ENCODE data around the gene LIMK2. TPM values are rescaled to one million over a fixed set of nuclear protein-coding genes. Genes with fewer than 3 reads are reported as not detected.

LIMK2 gene
- total and polyA plus RNA-seq, 9 of the 15 experiments (the other 6 are each of a cell fraction or from before 2014, with no cell fraction given): 1.1 to 14.5 (median 8.5) TPM

DNA sequence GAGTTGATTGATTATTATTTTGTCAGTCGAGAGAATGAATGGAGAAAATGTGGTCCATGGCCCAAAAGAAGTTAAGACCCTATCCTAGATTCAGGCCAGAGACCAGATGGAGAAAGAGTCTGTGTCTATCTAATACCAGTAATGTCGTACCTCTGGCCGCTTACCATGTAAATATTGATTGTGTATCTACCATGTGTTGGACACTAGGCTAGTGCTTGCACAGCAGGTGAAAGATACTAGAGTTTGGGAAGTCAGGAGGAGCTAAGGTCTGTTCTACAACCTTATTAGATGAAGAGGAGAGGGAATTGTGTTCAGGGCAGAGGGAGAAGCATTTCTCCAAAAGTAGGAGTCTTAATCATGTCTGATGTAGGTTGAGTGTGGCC is 48.4 kb downstream of the LIMK2 start:
- ChIA-PET CTCF (ENCODE audit: low intra/inter-chr PET ratio) (no interaction called here), POLR2A (no interaction called here)
- FAIRE-seq: no peak
- Histone ChIP-seq H3K9me3 (replicated peaks; ENCODE audit: control insufficient read depth, insufficient read depth, low read depth, low read length) (no peaks in the 10 kb centered on the region), H3K4me2 (ENCODE audit: insufficient read depth, low read length) (no peak overlapping the region), H3K4me1 (replicated peaks in 1 of 2; ENCODE audit: control insufficient read depth in 2 of 2, insufficient read depth in 2 of 2, low read length in 2 of 2) (no peaks in the 10 kb centered on the region), H3K36me3 (ENCODE audit: control insufficient read depth, insufficient read depth, low read length) (peaks cover 17% of the 10 kb centered on the region; the same call in 1 of the 3 replicates), H4K20me1 (replicated peaks; ENCODE audit: control insufficient read depth, insufficient read depth, low read length) (no peaks in the 10 kb centered on the region), H2AFZ (ENCODE audit: low read depth, low read length) (no peak overlapping the region), H3K79me2 (ENCODE audit: control insufficient read depth, insufficient read depth, low read length) (no peaks in the 10 kb centered on the region), H3K9me1 (ENCODE audit: control insufficient read depth, insufficient read depth, low read length) (peaks cover 4% of the 10 kb centered on the region), H3K9ac (ENCODE audit: insufficient read depth in 1 of 2, low read depth in 2 of 2, low read length in 2 of 2) (no peak overlapping the region), H3K27me3 (ENCODE audit: control insufficient read depth in 2 of 2, insufficient read depth in 2 of 2, low read length in 2 of 2) (no peaks in the 10 kb centered on the region), H3K27ac (ENCODE audit: extremely low read depth, low read depth, low read length) (no peak overlapping the region), H3K4me3 (no peak overlapping the region)
- intact Hi-C loops (cut with micrococcal nuclease): no loop called here
- DNase-seq (ENCODE audit: extremely low read depth in 1 of 4, low spot score in 3 of 4): no peak
- no peak for ATAC-seq
- in situ Hi-C loops (cut with MboI): no loop called here
- BruUV-seq (replicated peaks): no TSS peak
- whole genome bisulfite sequencing (ENCODE audit: insufficient coverage, low coverage, missing lambda C conversion rate): 76% methylated on average over 3 of the region's 3 CpGs
- TF ChIP-seq ATF1 (CRISPR knock-in tag; IDR thresholded peaks at IDR 0.05): no peak
- TF ChIP-seq ATF1 (tag; IDR thresholded peaks at IDR 0.05): no peak
- no peak for TF ChIP-seq NELFE (IDR thresholded peaks at IDR 0.05; ENCODE audit: insufficient read depth, insufficient read length)
- TF ChIP-seq RBM25 (IDR thresholded peaks at IDR 0.05; ENCODE audit: low read depth, low read length, severe bottlenecking): no peak
- TF ChIP-seq ZNF444 (CRISPR knock-in tag; IDR thresholded peaks at IDR 0.05): no peak
- no peak for TF ChIP-seq DIDO1 (tag; IDR thresholded peaks at IDR 0.05; ENCODE audit: low read depth)
- no peak for TF ChIP-seq SMARCE1 (IDR thresholded peaks at IDR 0.05)
- TF ChIP-seq HMGN3 (IDR thresholded peaks at IDR 0.05; ENCODE audit: borderline replicate concordance, extremely low read depth, insufficient read length, low read depth, low read length): no peak
- no peak for TF ChIP-seq ZNF699 (CRISPR knock-in tag; IDR thresholded peaks at IDR 0.05; ENCODE audit: insufficient replicate concordance)
- no peak for TF ChIP-seq NCOA4 (IDR thresholded peaks at IDR 0.05; ENCODE audit: partially characterized antibody)
- TF ChIP-seq MYC (IDR thresholded peaks at IDR 0.05; ENCODE audit: low read depth, low read length): no peak
- TF ChIP-seq MYC (CRISPR knock-in tag; IDR thresholded peaks at IDR 0.05; ENCODE audit: borderline replicate concordance, low read depth): no peak
- TF ChIP-seq NFRKB (IDR thresholded peaks at IDR 0.05; ENCODE audit: low read depth): no peak
- no peak for TF ChIP-seq ZNF668 (CRISPR knock-in tag; IDR thresholded peaks at IDR 0.05)
- TF ChIP-seq NCOR1 (IDR thresholded peaks at IDR 0.05): no peak
- TF ChIP-seq PHTF2 (CRISPR knock-in tag; IDR thresholded peaks at IDR 0.05): no peak
- TF ChIP-seq, protein P1, sequence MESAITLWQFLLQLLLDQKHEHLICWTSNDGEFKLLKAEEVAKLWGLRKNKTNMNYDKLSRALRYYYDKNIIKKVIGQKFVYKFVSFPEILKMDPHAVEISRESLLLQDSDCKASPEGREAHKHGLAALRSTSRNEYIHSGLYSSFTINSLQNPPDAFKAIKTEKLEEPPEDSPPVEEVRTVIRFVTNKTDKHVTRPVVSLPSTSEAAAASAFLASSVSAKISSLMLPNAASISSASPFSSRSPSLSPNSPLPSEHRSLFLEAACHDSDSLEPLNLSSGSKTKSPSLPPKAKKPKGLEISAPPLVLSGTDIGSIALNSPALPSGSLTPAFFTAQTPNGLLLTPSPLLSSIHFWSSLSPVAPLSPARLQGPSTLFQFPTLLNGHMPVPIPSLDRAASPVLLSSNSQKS (CRISPR knock-in tag; IDR thresholded peaks at IDR 0.05): no peak
- TF ChIP-seq, protein P2, sequence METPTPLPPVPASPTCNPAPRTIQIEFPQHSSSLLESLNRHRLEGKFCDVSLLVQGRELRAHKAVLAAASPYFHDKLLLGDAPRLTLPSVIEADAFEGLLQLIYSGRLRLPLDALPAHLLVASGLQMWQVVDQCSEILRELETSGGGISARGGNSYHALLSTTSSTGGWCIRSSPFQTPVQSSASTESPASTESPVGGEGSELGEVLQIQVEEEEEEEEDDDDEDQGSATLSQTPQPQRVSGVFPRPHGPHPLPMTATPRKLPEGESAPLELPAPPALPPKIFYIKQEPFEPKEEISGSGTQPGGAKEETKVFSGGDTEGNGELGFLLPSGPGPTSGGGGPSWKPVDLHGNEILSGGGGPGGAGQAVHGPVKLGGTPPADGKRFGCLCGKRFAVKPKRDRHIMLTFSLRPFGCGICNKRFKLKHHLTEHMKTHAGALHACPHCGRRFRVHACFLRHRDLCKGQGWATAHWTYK (CRISPR knock-in tag; IDR thresholded peaks at IDR 0.05): no peak

All from K562 (cell line).